Measurements from ENCODE around the gene DENND2A. TPM values are rescaled to one million over a fixed set of nuclear protein-coding genes. Genes with fewer than 3 reads are reported as not detected.

The DENND2A gene
- total RNA-seq, 4 donors from 2014 or later = 6.8 to 13.6 (median 10.6) TPM

DNA sequence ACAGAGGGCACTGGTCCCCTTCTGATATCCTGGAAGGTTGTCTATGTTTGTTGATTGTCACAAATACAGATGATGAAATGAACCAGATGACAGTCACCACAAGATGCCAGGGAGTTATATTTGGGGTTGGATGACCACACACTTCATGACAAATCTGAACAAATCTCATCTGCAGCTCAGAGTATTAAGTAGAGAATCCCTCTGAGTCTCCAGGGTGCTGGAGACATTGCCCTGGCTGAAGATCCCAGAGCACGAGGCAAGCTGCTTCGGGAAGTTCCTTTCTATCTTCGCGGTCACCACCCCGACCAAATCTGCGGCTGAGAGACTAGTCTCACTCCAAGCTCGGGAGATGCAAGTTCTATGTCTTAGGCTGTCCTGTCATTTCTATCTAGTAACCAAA, 9.0 kb downstream of the DENND2A start:
- no peak for TF ChIP-seq CTCF (IDR thresholded peaks at IDR 0.05; ENCODE audit: low read depth)

DNA sequence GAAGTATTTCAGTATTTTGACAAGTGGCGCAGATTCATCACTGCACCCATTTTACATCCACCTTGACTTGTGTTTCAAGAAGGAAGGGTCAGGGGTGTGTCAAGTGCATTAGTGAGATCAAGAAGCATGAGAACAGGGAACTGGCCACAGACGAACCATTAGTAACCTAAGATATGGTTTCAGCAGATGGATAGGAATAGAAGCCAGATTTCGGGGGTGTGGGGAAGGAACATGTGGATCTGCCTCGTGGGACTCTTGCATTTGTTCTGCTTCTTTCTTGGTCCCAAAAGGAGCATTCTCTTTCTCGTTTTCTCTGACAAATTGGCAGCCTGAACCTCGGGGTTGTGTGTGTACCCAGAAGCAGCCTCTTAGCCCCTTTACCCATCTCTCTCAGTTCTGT, 9.6 kb downstream of the DENND2A start:
- TF ChIP-seq CTCF (IDR thresholded peaks at IDR 0.05; ENCODE audit: low read depth) = no peak

- TF ChIP-seq CTCF (IDR thresholded peaks at IDR 0.05; ENCODE audit: low read depth) = no peak
Observed at GRCh38 chr7:140625908-140626868, 14.4 kb downstream of the DENND2A start.

GRCh38 chr7:140624392-140625191, 16.0 kb downstream of the DENND2A start:
- TF ChIP-seq CTCF (IDR thresholded peaks at IDR 0.05; ENCODE audit: low read depth) = no peak

- no peak for TF ChIP-seq CTCF (IDR thresholded peaks at IDR 0.05; ENCODE audit: low read depth)
Observed at GRCh38 chr7:140623980-140624379, 16.6 kb downstream of the DENND2A start.

DNA sequence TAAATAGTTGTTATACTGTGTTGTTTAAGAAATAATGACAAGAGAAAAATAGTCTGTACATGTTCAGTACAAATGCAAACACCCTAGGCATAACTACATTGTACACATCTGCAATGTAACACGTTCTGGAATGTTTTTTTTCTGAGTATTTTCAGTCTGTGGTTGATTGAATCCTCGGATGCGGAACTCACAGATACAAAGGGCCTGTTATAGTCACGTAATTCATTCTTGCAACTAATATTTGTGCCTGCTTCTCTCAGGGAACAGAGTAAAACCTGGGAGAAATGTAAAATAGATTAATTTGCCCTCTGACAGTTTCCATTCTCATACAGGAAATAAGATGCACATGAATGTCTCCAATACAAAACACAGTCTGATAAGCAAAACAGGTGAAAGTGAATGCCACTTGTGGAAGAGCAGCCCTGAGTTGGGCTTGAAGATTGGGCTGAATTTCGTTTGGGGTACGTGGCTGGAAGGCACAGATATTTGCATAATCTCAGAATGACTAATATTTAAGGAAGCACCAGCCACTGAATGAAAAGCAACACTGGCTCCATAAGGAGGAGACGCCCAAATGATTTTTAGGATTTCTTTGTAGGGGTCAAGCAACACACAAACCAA, 19.1 kb downstream of the DENND2A start:
- no peak for TF ChIP-seq CTCF (IDR thresholded peaks at IDR 0.05; ENCODE audit: low read depth)

DNA sequence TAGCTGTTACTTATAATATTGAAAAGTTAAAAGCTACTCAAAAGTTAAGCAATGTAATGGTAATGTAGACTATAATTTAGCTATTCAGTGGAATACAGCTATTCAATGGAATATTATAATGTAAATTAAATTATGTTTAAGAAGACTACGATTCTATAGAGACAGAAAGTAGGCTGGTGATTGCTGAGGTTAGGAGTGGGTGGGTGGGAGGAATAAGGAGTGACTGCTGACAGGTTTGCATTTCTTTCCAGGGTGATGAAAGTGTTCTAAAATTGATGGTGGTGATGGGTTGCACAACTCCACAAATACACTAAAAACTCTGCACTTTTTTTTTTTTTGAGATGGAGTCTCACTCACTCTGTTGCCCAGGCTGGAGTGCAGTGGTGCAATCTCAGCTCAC, 21.4 kb downstream of the DENND2A start:
- no peak for TF ChIP-seq CTCF (IDR thresholded peaks at IDR 0.05; ENCODE audit: low read depth)
